HEK293T (cell line): ENCODE results near the gene STRAP.

ENCODE experiments used
- ELF4 ChIP-seq: fragments of 450-650 bp; IDR thresholded peaks from 2 replicates; pipeline ENCODE4 v1.6.1; 2017; ENCODE audit warnings: antibody characterized with exemption
- FOXA1 ChIP-seq: fragments of 450-650 bp; IDR thresholded peaks from 2 replicates; pipeline ENCODE4 v1.6.1; 2016; ENCODE audit warnings: mild to moderate bottlenecking
- FOXK2 ChIP-seq: fragments of 450-650 bp; IDR thresholded peaks from 2 replicates; pipeline ENCODE4 v1.6.1; 2016; ENCODE audit warnings: mild to moderate bottlenecking
- NFRKB ChIP-seq: fragments of 450-650 bp; IDR thresholded peaks from 2 replicates; pipeline ENCODE4 v1.6.1; 2016; ENCODE audit warnings: mild to moderate bottlenecking, moderate library complexity
- SP1 ChIP-seq: fragments of 450-650 bp; IDR thresholded peaks from 2 replicates; pipeline ENCODE4 v1.6.1; 2017
- SUZ12 ChIP-seq: fragments of 450-650 bp; IDR thresholded peaks from 2 replicates; pipeline ENCODE4 v1.6.1; 2016; ENCODE audit warnings: mild to moderate bottlenecking
- TARDBP ChIP-seq: fragments of 450-650 bp; IDR thresholded peaks from 2 replicates; pipeline ENCODE4 v1.6.1; 2016
- ZNF384 ChIP-seq: fragments of 450-650 bp; IDR thresholded peaks from 2 replicates; pipeline ENCODE4 v1.6.1; 2016

GRCh38 chr12:15887043-15887817, 5.0 kb downstream of the STRAP start:
- TF ChIP-seq FOXA1 (no peak), ELF4 (no peak), SP1 (no peak), TARDBP (no peak), NFRKB (no peak), ZNF384 (no peak), SUZ12 (no peak), FOXK2 (no peak)
